ENCODE data around the gene TOE1. TPM values are rescaled to one million over a fixed set of nuclear protein-coding genes. Genes with fewer than 3 reads are reported as not detected.
"Not testable (repeated sequence)": the region's sequence is repeated elsewhere in the genome, so short reads cannot be mapped to it uniquely, and the experiment has no call there.

Gene TOE1
- total RNA-seq, 1 donor from 2014 or later: 9.8 TPM

- no peak for DNase-seq (ENCODE audit: extremely low spot score in 2 of 2)
- no peaks in the 10 kb centered on the region for H3K4me1 ChIP-seq
- H3K27me3 ChIP-seq: no peaks in the 10 kb centered on the region
- TF ChIP-seq POLR2AphosphoS5 (IDR thresholded peaks at IDR 0.05; ENCODE audit: insufficient read depth in 1 of 2, low read depth in 1 of 2) (no peak), CTCF (IDR thresholded peaks at IDR 0.05) (no peak), POLR2A (IDR thresholded peaks at IDR 0.05) (no peak)
- H3K27ac ChIP-seq: no peak overlapping the region
- intact Hi-C loops (cut with DNase I): no loop called here
- no peaks in the 10 kb centered on the region for H3K9me3 ChIP-seq
- H3K36me3 ChIP-seq: no peaks in the 10 kb centered on the region
- no peak overlapping the region for H3K4me3 ChIP-seq
These were observed 43.2 kb downstream of the TOE1 start for GRCh38 chr1:45383191-45383590.

- H3K4me1 ChIP-seq; H3K36me3 ChIP-seq; intact Hi-C loops (cut with DNase I); H3K27me3 ChIP-seq; DNase-seq (ENCODE audit: extremely low spot score in 2 of 2); H3K4me3 ChIP-seq; H3K9me3 ChIP-seq; H3K27ac ChIP-seq: not testable (repeated sequence)
These were observed 44.2 kb downstream of the TOE1 start for GRCh38 chr1:45384213-45384612.

- Histone ChIP-seq H3K4me1 (no peaks in the 10 kb centered on the region), H3K27me3 (no peaks in the 10 kb centered on the region), H3K36me3 (no peaks in the 10 kb centered on the region), H3K4me3 (no peak overlapping the region), H3K9me3 (no peaks in the 10 kb centered on the region), H3K27ac (no peak overlapping the region)
- no peak for DNase-seq (ENCODE audit: extremely low spot score in 2 of 2)
- intact Hi-C loops (cut with DNase I): no loop called here
- TF ChIP-seq POLR2A (IDR thresholded peaks at IDR 0.05): no peak
- no peak for TF ChIP-seq POLR2AphosphoS5 (IDR thresholded peaks at IDR 0.05; ENCODE audit: insufficient read depth in 1 of 2, low read depth in 1 of 2)
- no peak for TF ChIP-seq CTCF (IDR thresholded peaks at IDR 0.05)
These were observed 45.3 kb downstream of the TOE1 start for GRCh38 chr1:45385302-45385701.

GRCh38 chr1:45386219-45386618 lies 46.2 kb downstream of the TOE1 start:
- DNase-seq (ENCODE audit: extremely low spot score in 2 of 2): no peak
- Histone ChIP-seq H3K4me1 (no peaks in the 10 kb centered on the region), H3K27me3 (no peaks in the 10 kb centered on the region), H3K36me3 (no peaks in the 10 kb centered on the region), H3K4me3 (no peak overlapping the region), H3K9me3 (no peaks in the 10 kb centered on the region), H3K27ac (no peak overlapping the region)
- intact Hi-C loops (cut with DNase I): no loop called here
- TF ChIP-seq POLR2A (IDR thresholded peaks at IDR 0.05): no peak
- TF ChIP-seq POLR2AphosphoS5 (IDR thresholded peaks at IDR 0.05; ENCODE audit: insufficient read depth in 1 of 2, low read depth in 1 of 2): no peak
- TF ChIP-seq CTCF (IDR thresholded peaks at IDR 0.05): no peak

Other genes with a start within 250 kb of the TOE1 start
- gene ZSWIM5, start 133.6 kb upstream of the TOE1 start, total RNA-seq: 2.7 TPM
- gene HPDL, start 13.3 kb upstream of the TOE1 start, total RNA-seq: 2.2 TPM
- 27.0 TPM for gene MUTYH, start 270 bp downstream of the TOE1 start, total RNA-seq
- 13.5 TPM for gene TESK2, start 151.0 kb downstream of the TOE1 start, total RNA-seq
- gene CCDC163, start 159.9 kb downstream of the TOE1 start, total RNA-seq: not detected
- gene MMACHC, start 160.1 kb downstream of the TOE1 start, total RNA-seq: 3.2 TPM
- gene PRDX1, start 181.7 kb downstream of the TOE1 start, total RNA-seq: 239 TPM
- 80.3 TPM for gene AKR1A1, start 210.7 kb downstream of the TOE1 start, total RNA-seq
- 57.9 TPM for gene NASP, start 243.9 kb downstream of the TOE1 start, total RNA-seq

All from vagina (tissue), 2 donors.